CD4-positive, alpha-beta T cell (primary cell): Measurements from ENCODE around the gene SYNE3. TPM values are rescaled to one million over a fixed set of nuclear protein-coding genes. Genes with fewer than 3 reads are reported as not detected.

ENCODE experiments used
- ATAC-seq: fragments of 200-7000 bp; cut with Tn5 transposase; one replicate; pipeline ENCODE4 v1.10.0; 2022; ENCODE audit warnings: mild to moderate bottlenecking; ENCODE audit not compliant: poor library complexity
- CTCF ChIA-PET: fragments of 350-600 bp; sonication (Branson Sonifier 250); formaldehyde crosslinking; loops from one replicate; lab custom pipeline; 2021; ENCODE audit warnings: antibody characterized with exemption, inconsistent platforms; lab: Charles Lee
- POLR2A ChIA-PET: fragments of 350-600 bp; sonication (Branson Sonifier 250); formaldehyde crosslinking; loops from one replicate; lab custom pipeline; 2021; ENCODE audit warnings: antibody characterized with exemption, inconsistent platforms; lab: Charles Lee
- DNase-seq, 14 experiments: peaks; one replicate each; pipeline ENCODE4 v3.0.0-alpha.2; 2013 to 2020; ENCODE audit warnings: mixed read lengths in 2 of 14
- H3K27ac ChIP-seq, 2 donors: one replicate each; pipeline versions ENCODE4 v1.5.1 to v1.7.0; 2013; ENCODE audit warnings: low read length in 2 of 2, low read depth in 1 of 2, mild to moderate bottlenecking in 1 of 2
- H3K27me3 ChIP-seq, 2 experiments: 1 replicate in 1 of 2; 2 replicates in 1 of 2; pipeline versions ENCODE4 v1.6.1 to v1.7.0; 2013; ENCODE audit warnings: low read length in 2 of 2, control low read depth in 1 of 2, mild to moderate bottlenecking in 1 of 2, moderate library complexity in 1 of 2; ENCODE audit not compliant: insufficient read depth in 2 of 2, control insufficient read depth in 1 of 2
- H3K36me3 ChIP-seq: one replicate; pipeline ENCODE4 v1.6.1; 2013; ENCODE audit warnings: low read length, control low read depth; ENCODE audit not compliant: insufficient read depth
- H3K4me1 ChIP-seq: one replicate; pipeline ENCODE4 v1.6.1; 2013; ENCODE audit warnings: low read length, control low read depth; ENCODE audit not compliant: insufficient read depth
- H3K4me3 ChIP-seq: one replicate; pipeline ENCODE4 v1.5.1; 2013; ENCODE audit warnings: mild to moderate bottlenecking, low read length, moderate library complexity
- H3K9me3 ChIP-seq, 2 experiments: 1 replicate in 1 of 2; 2 replicates in 1 of 2; pipeline versions ENCODE4 v1.6.1 to v1.7.0; 2013; ENCODE audit warnings: low read length in 2 of 2, mild to moderate bottlenecking in 2 of 2, control low read depth in 1 of 2, moderate library complexity in 1 of 2; ENCODE audit not compliant: control insufficient read depth in 1 of 2, insufficient read depth in 1 of 2
- H3K27ac Mint-ChIP-seq: one replicate; pipeline ENCODE4 v1.8.0; 2020; ENCODE audit warnings: mixed read lengths
- H3K27me3 Mint-ChIP-seq: one replicate; pipeline ENCODE4 v1.8.0; 2021; ENCODE audit warnings: mixed read lengths
- H3K36me3 Mint-ChIP-seq: one replicate; pipeline ENCODE4 v1.8.0; 2021; ENCODE audit warnings: low read depth, mixed read lengths
- H3K4me1 Mint-ChIP-seq: one replicate; pipeline ENCODE4 v1.8.0; 2021; ENCODE audit warnings: low read depth, mixed read lengths
- H3K4me3 Mint-ChIP-seq: one replicate; pipeline ENCODE4 v1.8.0; 2020; ENCODE audit warnings: mild to moderate bottlenecking, mixed read lengths
- H3K9me3 Mint-ChIP-seq: one replicate; pipeline ENCODE4 v1.8.0; 2020; ENCODE audit warnings: mixed read lengths
- intact Hi-C, 2 experiments: fragments of 100-400 bp; cut with DNase I in 1 of 2; cut with micrococcal nuclease in 1 of 2; formaldehyde crosslinking; loops; one replicate each; pipeline versions ENCODE4 v1.15.1 to v1.9.0; 2023 to 2025; cut with DNase I, micrococcal nuclease
- total RNA-seq, 174 experiments: library from RNA in 2 of 174; stranded (reverse) in 2 of 174; gene quantifications; one replicate each; pipeline ENCODE4 v1.2.3 and lab custom pipeline; 2021 to 2026
- TF ChIP-seq, protein P1 (sequence below): fragments of 200-600 bp; IDR thresholded peaks from one replicate; pipeline ENCODE4 v1.8.0; 2022; ENCODE audit warnings: antibody characterized with exemption, mild to moderate bottlenecking

The SYNE3 gene
- total RNA-seq, 2 experiments from 2014 or later: 29.4 to 31.4 TPM

DNA sequence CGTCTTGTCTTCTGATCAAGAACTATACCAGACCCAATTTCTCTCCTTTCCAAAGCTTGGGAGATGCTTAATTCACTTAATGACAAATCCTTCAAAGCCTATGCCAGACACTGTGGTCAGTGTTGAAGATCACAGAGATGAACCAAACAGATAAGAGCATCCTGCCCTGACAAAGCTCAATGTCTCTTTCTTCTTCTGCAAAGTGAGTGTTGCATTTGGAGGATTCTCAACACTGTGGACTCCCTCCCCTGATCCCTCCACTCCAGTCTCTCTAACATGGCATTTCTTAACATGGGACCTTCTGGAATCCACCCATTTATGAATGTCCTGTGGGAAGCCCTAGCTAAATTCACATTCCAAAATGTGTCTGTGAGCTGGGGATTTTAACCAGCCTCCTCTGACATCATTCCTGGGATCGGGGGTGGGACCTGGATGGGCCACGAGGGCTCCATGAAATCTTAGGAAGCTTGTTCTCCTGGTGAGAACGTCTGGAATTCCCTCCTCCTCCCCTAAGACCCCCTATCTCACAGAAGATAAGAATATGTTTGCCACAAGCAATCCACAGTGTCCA is 20.3 kb downstream of the SYNE3 start:
- Mint-ChIP-seq H3K36me3 (peaks cover 24% of the 10 kb centered on the region), H3K27me3 (no peaks in the 10 kb centered on the region), H3K4me1 (peaks cover 84% of the 10 kb centered on the region), H3K9me3 (no peaks in the 10 kb centered on the region), H3K27ac (peak overlapping the region; percentile 68), H3K4me3 (peak overlapping the region; percentile 23)
- H3K27ac ChIP-seq: peak overlapping the region in 1 of 2 donors; percentile 70
- H3K4me1 ChIP-seq: peaks cover 39% of the 10 kb centered on the region
- no peaks in the 10 kb centered on the region for H3K9me3 ChIP-seq
- H3K4me3 ChIP-seq: no peak overlapping the region
- TF ChIP-seq, protein P1, sequence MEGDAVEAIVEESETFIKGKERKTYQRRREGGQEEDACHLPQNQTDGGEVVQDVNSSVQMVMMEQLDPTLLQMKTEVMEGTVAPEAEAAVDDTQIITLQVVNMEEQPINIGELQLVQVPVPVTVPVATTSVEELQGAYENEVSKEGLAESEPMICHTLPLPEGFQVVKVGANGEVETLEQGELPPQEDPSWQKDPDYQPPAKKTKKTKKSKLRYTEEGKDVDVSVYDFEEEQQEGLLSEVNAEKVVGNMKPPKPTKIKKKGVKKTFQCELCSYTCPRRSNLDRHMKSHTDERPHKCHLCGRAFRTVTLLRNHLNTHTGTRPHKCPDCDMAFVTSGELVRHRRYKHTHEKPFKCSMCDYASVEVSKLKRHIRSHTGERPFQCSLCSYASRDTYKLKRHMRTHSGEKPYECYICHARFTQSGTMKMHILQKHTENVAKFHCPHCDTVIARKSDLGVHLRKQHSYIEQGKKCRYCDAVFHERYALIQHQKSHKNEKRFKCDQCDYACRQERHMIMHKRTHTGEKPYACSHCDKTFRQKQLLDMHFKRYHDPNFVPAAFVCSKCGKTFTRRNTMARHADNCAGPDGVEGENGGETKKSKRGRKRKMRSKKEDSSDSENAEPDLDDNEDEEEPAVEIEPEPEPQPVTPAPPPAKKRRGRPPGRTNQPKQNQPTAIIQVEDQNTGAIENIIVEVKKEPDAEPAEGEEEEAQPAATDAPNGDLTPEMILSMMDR: no peak
- H3K36me3 ChIP-seq: peaks cover 19% of the 10 kb centered on the region
- H3K27me3 ChIP-seq: no peaks in the 10 kb centered on the region
- intact Hi-C loops: loop anchor here in 1 of 2 experiments (5.0 kb wide), 1 partner anchor 34 kb away; no protein-coding TSS in a partner anchor
- DNase-seq (peak in 2 of 14 experiments; percentile 48 to 58), ATAC-seq (peak; percentile 73)
- ChIA-PET CTCF (interaction anchor here (1.0 to 1.1 kb wide), 5 partner anchors 17 to 33 kb away, joined by 3 to 6 read pairs (median 4); no protein-coding TSS in a partner anchor), POLR2A (interaction anchor here (0.7 to 2.2 kb wide), 7 partner anchors 11 to 34 kb away, joined by 3 to 13 read pairs (median 4); partner anchors contain the start of gene SYNE3)

- peak in 4 of 14 experiments; percentile 40 to 71 (median 58) for DNase-seq
- no peak overlapping the region for H3K4me3 ChIP-seq
- CTCF ChIA-PET: interaction anchor here (1.0 to 1.1 kb wide), 4 partner anchors 19 to 34 kb away, joined by 3 to 6 read pairs (median 4); no protein-coding TSS in a partner anchor
Measured at GRCh38 chr14:95495538-95496025, 20.9 kb downstream of the SYNE3 start.

GRCh38 chr14:95495076-95495475 is 21.4 kb downstream of the SYNE3 start:
- peaks cover 18% of the 10 kb centered on the region for H3K36me3 Mint-ChIP-seq
- no peaks in the 10 kb centered on the region for H3K9me3 ChIP-seq
- peaks cover 8% of the 10 kb centered on the region for H3K36me3 ChIP-seq
- peaks cover 48% of the 10 kb centered on the region for H3K4me1 ChIP-seq
- H3K4me1 Mint-ChIP-seq: peaks cover 85% of the 10 kb centered on the region
- TF ChIP-seq, protein P1: no peak
- ChIA-PET CTCF (interaction anchor here (1.0 to 1.1 kb wide), 2 partner anchors 19 to 32 kb away, joined by 4 to 6 read pairs; no protein-coding TSS in a partner anchor), POLR2A (no interaction called here)
- H3K4me3 ChIP-seq: no peak overlapping the region
- no peak for DNase-seq
- intact Hi-C loops: loop anchor here in 1 of 2 experiments (5.0 kb wide), 1 partner anchor 33 kb away; no protein-coding TSS in a partner anchor
- H3K27ac ChIP-seq: peak overlapping the region; percentile 23 to 70
- H3K4me3 Mint-ChIP-seq: no peak overlapping the region
- no peaks in the 10 kb centered on the region for H3K27me3 Mint-ChIP-seq
- H3K9me3 Mint-ChIP-seq: no peaks in the 10 kb centered on the region
- ATAC-seq: no peak
- peak overlapping the region; percentile 68 for H3K27ac Mint-ChIP-seq
- no peaks in the 10 kb centered on the region for H3K27me3 ChIP-seq

More at GRCh38 chr14:95495538-95496025, 20.9 kb downstream of the SYNE3 start:
- H3K27ac Mint-ChIP-seq: peak overlapping the region; percentile 68
- no peaks in the 10 kb centered on the region for H3K9me3 Mint-ChIP-seq
- TF ChIP-seq, protein P1: no peak
- Histone ChIP-seq H3K27me3 (no peaks in the 10 kb centered on the region), H3K36me3 (peaks cover 13% of the 10 kb centered on the region), H3K4me1 (peaks cover 45% of the 10 kb centered on the region), H3K27ac (peak overlapping the region; percentile 23 to 70), H3K9me3 (no peaks in the 10 kb centered on the region)
- peaks cover 84% of the 10 kb centered on the region for H3K4me1 Mint-ChIP-seq
- intact Hi-C loops: loop anchor here in 1 of 2 experiments (5.0 kb wide), 1 partner anchor 33 kb away; no protein-coding TSS in a partner anchor
- H3K36me3 Mint-ChIP-seq: peaks cover 20% of the 10 kb centered on the region
- no peaks in the 10 kb centered on the region for H3K27me3 Mint-ChIP-seq
- POLR2A ChIA-PET: interaction anchor here (1.1 to 2.2 kb wide), 4 partner anchors 20 to 33 kb away, joined by 3 to 13 read pairs (median 4); partner anchors contain the start of gene SYNE3
- no peak overlapping the region for H3K4me3 Mint-ChIP-seq
- peak; percentile 66 for ATAC-seq
